NCI-H510A treated with DMSO at 0.1 percent for 48 hours (cell line): Measurements from ENCODE around the gene GLIS1.

Source experiments
- DNase-seq: peaks from one replicate; lab custom pipeline; 2025; lab: John Stamatoyannopoulos, UW

Gene GLIS1

DNA sequence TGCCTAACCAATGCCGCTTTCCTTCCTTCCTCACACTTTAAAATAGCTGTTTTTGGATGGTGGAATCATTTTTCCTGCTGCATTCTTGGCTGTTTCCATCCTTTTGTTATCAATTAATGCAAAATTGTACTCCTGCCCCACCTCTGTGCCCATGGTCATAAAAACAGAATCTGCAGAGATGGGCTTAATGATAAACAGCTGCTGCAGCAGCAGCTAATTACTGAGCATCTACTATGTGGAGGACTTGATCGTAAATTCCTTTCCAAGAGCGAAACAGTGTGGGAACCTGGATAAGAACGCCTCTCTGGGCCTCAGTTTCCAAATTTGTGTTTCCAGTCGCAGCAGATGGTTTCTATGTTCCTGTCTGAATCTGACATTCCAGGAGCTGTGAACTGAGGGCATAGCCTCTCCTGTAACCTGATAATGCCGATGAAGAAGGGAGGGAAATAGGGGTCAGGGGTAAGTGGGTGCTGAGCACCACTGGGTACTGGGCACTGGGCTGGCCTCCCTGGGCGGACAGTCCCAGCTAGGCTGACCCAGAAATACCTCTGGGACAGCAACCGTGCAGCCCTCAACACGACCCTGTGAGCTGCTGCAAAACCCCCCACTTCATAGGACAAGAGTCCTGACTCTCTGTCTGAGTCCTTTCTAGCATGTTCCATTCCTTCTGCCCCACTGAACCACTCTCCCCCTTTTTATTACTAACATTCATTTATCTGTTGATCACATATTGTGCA, 158.1 kb downstream of the GLIS1 start:
- DNase-seq, result no peak

DNA sequence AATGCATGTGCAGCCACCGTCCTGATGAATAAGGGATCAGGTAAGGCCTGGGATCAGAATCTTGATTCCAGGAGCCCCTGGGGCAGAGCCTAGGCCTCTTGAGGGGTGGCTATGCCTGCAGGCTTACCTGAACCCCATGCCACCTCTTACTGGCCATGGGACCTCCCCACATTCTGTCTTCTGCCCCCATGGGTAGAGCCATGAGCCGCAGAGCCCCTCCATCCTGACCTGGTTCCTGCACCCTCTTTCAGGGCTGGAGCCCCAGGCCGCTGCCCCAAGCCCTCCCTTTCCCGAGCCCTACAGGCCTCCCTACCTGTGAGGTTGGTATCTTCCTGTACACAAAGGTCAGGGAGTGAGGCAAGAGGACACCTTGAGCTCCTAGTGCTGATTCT, 159.0 kb downstream of the GLIS1 start:
- DNase-seq, result no peak

DNA sequence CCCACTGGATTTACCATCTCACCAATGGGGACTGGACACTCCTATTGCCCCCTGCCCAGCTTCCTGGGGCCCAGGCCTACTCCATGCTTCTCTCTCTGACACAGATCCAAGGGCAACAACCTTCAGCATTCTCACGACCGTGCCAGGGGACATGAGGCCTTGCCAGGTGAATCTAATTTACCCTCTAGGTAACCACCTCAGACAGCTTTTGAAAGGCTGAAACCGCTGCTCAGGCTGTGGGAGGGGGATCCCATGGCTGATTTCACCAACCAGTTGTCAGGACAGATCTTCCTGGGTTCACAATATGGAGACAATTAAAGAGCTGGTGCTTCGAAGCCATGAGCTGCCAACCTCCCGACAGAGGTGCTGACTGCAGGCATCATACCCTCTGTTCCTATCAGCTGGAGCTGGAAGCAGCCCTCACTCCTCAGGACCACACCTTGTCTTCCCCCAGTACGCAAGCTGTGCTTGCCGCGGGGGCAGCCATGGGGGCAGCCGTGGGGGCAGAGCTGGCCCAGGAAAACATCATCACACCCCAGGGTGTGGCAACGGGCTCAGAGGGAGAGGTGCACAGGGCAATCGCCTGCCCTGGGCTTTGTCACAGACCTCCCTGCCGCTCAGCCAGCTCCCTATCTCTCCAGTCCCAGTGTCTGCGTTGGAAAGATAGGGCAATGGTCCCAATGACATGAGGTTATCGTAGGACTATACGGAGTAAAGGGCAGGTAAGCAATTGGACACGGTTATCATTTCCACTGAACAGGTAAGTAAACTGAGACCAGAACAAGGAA, 159.5 kb downstream of the GLIS1 start:
- DNase-seq, result no peak

DNA sequence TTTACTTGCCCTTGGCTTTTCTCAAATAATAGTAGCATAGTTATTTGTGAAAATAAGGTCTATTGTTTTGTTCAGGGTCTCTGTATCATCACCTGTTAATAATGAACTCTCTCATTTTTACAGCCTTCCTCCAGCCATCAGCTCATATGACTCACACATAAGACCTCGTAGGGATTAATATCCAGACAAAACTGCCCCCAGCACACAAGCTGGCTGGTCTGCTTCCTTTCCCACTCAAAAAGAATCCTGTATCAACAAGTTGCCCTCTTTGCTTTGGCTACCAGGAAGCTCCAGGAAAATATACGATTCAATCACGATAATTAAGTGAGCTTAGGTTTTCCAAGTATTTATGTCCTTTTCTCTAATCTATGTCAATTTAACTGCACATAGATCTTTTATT, 160.6 kb downstream of the GLIS1 start:
- DNase-seq, result no peak

DNA sequence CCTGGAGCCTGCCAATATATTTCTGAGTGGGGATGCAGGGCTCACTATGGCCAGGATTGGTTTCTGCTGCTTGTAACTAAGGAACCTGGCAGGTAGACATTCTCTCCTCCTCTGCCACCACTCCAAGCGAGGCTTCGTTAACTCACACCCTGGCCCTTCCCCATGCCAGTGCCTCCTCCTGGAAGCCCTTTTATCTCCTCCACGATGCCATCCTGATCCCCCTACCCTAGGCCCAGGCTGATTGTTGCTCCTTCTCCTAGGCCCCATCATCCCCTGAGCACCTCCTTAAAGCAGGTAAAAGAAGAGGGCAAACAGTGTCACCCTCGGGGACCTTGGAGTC, 161.2 kb downstream of the GLIS1 start:
- DNase-seq, result no peak

DNA sequence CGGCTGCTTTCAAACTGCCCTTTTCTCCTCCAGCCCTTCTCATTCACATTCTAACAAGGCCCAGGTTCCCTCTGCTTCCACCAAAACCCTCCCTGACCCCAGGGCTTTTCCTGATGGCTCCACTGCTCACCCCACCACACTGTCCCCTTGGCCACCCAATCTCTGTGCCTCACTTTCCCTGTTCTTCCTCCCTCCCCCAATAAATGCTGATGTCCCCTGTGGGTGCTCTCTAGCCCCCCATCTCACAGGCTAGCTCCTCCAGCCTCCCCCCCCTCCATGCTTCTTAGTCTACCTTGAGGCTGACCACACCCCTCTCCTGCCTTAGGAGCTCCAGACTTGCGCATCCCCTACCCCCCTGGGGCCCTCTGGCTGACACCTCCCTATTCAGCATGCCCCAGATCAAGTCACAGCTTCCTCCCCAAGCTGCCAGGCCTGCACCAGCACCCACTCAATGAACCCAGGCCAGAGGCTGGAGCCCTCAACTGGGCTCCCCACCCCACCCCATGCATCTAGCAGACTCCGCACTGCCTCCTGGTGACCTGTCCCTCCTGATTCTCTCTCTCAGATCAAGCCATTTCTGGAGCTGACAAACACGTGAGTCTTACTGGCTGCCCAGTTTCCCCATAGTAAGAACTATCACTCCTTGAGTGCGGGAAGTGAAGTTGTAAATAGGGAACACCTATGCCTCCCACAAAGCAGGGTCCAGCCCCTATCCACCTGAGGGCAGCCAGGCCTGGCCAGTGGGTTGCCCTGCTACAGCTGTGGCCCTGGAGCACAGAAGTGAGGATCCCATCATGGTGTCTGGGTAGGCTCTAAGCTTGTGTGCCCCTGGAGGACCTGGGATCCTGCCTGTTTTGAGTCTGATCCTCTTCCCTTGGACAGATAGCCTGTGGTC, 161.9 kb downstream of the GLIS1 start:
- no peak for DNase-seq

DNA sequence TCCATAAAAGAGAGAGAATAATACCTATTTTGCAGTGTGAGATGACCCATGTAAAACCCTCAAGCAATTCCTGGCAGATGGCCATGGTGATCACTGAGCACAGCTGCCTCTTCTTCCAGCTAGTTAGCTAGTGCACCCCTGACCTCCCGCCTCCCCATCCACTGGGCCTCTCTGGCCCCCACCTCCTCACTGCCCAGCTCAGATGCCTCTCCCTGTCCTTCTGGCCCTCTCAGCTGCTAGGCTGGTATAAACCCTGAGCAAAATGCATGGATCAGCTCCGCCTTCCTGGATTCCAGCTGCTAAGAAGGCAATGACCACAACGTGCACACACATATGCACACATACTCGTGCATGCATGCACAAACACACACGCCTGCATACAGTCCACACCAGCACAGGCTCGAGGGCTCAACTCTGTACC, 162.6 kb downstream of the GLIS1 start:
- DNase-seq, result no peak

DNA sequence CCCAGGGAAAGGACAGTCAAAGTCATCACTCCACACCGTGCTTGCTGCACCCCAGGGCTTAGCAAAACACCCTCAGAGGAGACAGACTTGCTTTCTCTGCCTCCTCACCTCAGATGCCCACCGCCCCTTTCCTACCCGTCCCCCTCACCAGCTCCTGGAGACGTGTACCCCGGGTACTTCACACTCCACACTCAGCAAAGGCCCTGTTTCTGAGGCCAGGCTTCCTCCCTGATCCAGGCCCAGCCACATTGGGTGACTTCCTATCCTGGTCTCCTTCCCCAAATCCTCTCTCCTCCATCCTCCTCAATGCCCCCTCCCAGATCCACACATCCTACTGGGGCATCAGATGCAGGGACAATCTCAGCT, 163.0 kb downstream of the GLIS1 start:
- DNase-seq, result no peak

DNA sequence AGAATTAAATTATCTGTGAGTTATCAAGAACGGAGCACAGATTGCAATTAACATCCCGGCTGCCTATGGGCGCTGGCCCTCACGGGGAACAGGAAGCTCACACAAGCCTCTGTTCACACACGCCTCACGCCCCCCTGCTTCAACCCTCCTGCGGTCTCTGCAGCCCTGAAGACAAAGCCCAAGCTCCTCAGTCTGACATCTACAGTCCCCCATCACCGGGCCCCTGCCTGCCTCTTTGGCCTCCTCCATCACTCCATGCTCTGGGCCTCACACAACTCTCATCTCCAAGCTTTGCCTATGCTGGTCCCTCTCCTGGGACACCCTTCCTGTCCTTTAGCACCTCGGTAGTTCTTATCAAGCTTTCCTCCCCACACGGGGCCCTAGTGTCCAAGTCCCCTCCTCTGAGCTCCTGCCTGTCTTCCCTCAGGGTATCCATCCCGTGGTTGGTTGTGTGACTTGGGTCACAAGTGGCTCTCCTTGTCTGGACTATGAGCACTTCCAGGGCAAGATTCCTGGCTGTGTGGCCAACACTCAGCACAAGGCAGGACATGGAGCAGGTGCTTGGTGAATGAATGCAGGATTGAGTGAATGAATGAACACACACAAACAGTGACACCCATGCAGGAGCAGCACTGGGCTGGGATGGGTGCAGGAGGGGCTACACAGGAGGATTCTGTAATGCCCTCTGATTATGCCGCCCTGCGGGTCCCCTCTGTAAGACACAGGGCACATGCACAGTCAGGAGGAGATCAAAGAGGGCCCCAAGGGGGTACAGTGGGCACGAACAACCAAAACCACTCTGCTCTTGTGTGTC, 163.6 kb downstream of the GLIS1 start:
- DNase-seq, result no peak

DNA sequence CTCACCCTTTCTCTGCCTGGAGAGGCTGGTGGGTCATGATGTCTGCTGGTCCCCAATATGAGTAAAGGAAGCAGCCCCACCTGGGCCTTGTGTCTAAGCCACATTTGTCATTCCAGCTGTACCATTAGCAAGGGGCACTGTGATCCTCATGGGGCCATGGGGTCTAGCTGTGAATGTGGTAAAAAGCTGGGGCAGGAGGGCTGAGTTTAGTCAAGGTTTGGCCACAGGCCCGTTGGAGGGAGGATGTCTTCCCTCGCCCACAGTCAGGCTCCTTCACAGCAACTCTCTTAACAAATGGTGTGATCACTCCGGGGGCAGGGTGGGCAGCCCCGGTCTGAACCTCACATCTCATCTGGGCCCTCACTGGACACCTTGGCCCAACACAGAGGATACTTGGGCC, 164.3 kb downstream of the GLIS1 start:
- DNase-seq, result no peak

DNA sequence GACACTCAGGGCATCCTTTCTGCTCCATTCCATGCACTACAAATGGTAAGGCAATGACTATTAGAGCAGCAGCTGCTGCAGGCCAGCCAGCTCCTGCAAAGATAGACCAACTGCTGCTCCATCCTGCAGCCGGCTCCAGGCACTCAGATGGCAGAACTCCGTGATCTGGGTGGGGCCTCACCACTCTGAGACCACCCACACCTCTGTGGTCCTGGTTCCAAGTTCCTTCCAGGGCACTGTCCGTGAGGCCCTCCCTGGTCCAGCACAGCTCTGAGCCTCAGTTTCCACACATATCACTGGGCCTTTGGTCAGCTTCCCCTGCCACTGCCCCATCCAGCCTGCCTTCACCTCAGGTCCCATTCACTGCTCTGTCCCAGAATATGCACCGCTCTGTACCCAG, 165.0 kb downstream of the GLIS1 start:
- DNase-seq, result no peak

DNA sequence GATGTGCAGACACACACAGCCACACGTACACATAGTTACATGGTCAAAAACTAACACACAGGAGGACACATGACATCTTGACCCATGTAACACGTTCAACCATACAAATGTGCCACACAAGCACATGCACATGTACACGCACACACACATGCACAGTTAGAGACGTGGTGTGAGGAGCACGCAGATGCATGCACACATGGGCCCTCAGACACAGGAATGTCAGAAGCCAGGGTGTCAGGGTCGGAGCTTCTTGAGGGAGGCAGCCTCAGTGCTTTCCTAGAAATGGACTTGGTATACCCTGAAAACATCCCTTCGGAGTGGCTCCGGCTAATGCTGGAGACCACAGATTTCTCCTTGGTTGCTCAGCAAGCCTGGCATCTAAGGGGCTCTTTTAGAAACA, 165.4 kb downstream of the GLIS1 start:
- no peak for DNase-seq

DNA sequence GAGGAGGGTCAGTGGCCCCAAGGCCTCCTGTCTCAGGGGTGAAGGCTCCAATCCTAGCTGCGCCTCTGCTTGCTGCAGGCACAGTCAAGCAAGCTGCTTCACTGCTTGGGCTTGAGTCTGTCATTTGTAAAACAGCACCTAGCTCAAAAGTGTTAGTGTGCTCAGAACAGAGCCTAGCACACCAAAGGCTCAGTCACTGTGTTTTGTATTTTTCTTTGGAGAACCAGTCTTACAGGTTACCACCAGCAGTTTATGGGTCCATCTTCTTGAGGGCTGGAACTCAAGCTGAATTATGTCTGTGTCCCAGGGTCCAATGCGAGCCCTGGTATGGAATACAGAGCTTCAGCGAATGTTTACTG, 166.2 kb downstream of the GLIS1 start:
- peak; percentile 76 for DNase-seq

DNA sequence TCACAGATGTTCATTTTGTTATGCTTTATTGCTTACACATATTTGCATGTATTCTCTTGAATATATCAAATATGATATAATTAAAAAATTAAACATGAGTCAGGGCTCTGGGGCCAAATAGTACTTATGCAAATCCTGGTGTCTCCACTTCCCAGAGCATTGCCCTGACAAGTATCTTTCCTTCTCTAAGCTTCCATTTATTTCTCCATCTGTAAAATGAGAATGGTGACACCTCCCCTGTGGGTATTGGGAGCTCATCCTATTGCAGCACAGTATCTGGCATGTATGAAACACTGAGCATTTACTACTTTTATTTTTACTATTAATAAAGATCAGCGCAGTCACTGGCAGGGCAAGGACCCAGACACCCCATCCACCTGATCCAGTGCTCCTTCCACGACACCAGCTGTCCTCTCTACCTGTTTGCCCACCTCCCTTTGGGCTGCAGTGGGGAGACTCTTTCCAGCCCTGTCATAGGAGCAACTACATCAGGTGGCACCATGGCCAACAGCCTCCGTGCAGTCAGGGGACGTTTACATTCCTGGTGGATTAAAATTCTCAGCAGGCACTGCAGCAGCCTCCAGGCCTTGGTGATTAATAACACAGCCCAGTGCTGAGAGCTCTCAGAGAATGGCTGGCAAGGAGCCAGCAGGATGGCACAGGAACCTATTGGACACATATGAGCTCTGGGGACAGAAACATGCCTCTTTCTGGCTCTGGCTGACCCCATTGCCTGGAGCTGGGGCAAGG, 166.7 kb downstream of the GLIS1 start:
- DNase-seq, result peak; percentile 79

DNA sequence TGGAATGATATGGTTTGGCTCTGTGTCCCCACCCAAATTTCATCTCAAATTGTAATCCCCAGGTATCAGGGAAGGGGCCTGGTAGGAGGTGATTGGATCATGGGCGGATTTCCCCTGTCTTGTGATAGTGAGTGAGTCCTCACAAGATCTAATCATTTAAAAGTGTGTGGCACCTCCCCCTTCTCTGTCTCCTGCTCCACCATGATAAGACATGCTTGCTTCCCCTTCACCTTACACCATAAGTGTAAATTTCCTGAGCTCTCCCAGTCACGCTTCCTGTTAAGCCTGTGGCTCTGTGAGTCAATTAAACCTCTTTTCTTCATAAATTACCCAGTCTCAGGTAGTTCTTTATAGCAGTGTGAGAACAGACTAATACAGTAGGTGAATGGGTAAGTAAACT, 170.4 kb downstream of the GLIS1 start:
- no peak for DNase-seq

DNA sequence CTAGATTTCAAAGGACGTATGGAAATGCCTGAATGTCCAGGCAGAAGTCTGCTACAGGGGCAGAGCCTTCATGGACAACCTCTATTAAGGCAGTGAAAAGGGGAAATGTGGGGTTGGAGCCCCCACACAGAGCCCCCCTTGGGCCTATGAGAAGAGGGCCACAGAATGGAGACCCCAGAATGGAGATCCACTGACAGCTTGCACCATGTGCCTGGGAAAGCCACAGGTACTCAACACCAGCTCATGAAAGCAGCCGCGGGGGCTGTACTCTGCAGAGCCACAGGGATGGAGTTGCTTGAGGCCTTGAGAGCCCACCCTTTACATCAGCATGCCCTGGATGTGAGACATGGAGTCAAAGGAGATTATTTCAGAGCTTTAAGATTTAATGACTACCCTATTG, 171.1 kb downstream of the GLIS1 start:
- DNase-seq, result no peak

DNA sequence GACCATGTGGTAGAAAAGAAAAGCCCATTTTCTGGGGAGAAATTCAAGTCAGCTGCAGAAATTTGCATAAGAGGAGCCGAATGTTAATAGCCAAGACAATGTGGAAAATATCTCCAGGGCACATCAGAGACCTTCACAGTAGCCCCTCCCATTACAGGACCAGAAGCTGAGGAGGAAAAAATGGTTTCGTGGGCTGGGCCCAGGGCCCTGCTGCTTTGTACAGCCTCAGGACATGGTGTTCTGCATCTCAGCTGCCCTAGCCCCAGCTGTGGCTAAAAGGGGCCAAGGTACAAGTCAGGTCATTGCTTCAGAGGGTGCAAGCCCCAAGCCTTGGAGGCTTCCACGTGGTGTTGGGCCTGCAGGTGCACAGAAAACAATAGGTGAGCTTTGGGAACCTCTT, 171.5 kb downstream of the GLIS1 start:
- DNase-seq, result no peak

DNA sequence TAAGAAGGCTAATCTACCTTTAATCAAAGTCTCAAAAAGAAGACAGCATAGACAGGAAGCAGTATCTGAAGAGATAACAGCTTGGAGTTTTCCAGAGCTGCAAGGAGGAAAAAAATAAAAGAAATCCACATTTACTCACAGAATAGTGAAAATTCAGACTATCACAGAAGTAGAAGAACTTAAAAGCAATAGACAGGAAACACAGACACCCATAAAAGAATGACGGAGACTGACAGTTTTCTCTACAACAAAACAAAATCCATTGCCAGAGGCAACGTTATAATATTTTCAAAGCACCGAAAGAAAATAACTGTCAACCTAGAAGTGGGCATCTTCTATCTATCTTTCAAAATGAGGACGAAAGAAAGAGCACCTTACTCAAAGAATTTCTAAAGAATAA, 175.4 kb downstream of the GLIS1 start:
- no peak for DNase-seq

DNA sequence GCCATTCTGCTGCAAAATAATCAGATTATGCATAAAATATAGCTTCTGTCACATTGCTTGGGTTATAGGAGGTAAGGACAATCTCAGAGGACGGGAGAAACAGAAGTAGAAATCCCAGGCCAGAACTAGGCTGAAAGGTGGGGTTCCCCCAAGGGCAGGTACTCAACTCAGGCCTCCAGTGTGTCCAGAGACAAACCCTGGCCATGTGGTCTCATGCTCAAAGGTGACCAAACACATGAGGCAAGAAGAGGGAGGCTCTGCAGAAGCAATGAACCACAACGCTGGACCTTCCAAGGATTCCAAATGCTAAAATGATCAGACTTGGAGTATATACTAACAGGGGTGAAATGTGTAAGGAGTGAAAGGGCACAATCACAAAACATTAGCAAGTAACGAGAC, 176.0 kb downstream of the GLIS1 start:
- no peak for DNase-seq

DNA sequence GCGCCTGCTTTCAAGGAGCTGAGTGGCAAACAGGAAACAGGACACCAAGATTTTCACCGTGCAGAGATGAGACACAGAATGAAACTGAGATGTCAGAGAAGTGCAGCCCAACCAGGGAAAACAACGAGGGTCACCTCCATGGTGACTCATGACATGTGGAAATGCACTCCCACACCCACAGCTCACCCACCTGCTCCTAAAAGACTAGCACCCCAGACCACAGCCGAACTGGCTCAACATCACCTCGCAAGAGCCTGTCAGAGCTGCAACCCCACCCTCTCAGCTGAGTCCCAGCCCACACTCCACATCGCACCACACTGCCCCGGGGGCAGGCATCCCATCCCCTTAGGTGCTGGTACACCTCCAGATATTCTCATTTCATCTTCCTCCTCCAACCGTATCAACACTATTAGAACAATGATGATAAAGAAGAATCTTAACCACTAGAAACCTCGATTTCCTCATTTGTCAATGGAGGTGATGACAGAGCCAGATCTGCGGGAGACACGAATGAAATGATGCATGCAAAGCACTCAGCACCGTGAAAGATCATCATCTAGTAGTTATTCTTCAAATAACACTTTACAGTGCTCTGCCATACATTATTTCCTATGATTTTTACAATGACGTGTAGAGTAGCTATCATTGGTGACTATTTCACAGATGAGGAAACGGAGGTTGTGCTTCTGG, 176.5 kb downstream of the GLIS1 start:
- peak; percentile 19 for DNase-seq
